Vagina (tissue), 2 donors: ENCODE data around the gene ULK4. TPM values are rescaled to one million over a fixed set of nuclear protein-coding genes. Genes with fewer than 3 reads are reported as not detected.
"Not testable (repeated sequence)": the region's sequence is repeated elsewhere in the genome, so short reads cannot be mapped to it uniquely, and the experiment has no call there.

Source experiments
- DNase-seq, 2 donors: peaks; one replicate each; pipeline ENCODE4 v3.0.0-alpha.2; 2017; ENCODE audit errors: extremely low spot score in 2 of 2
- H3K27ac ChIP-seq: fragments of 200-600 bp; sonication (generic); one replicate; pipeline ENCODE4 v1.5.1; 2019
- H3K27me3 ChIP-seq: fragments of 200-600 bp; sonication (generic); one replicate; pipeline ENCODE4 v1.5.1; 2019
- H3K36me3 ChIP-seq, 2 donors: fragments of 200-600 bp; sonication (generic); one replicate each; pipeline ENCODE4 v1.5.1; 2017 to 2019
- H3K4me1 ChIP-seq: fragments of 200-600 bp; sonication (generic); one replicate; pipeline ENCODE4 v1.5.1; 2019
- H3K4me3 ChIP-seq, 2 donors: fragments of 200-600 bp; sonication (generic); 1 replicate in 1 of 2; 2 replicates in 1 of 2; pipeline ENCODE4 v1.5.1; 2016 to 2019
- H3K9me3 ChIP-seq: fragments of 200-600 bp; sonication (generic); one replicate; pipeline ENCODE4 v1.5.1; 2019
- POLR2A ChIP-seq, 2 donors: fragments of 450-650 bp; IDR thresholded peaks; one replicate each; pipeline ENCODE4 v1.6.1; 2017; ENCODE audit warnings: antibody characterized with exemption in 2 of 2, mild to moderate bottlenecking in 2 of 2, moderate library complexity in 2 of 2
- POLR2AphosphoS5 ChIP-seq, 2 donors: sonication (generic); formaldehyde crosslinking; IDR thresholded peaks; one replicate each; pipeline ENCODE4 v1.9.0; 2017; ENCODE audit warnings: antibody characterized with exemption in 2 of 2, mild to moderate bottlenecking in 2 of 2, low read depth in 1 of 2; ENCODE audit not compliant: insufficient read depth in 1 of 2
- intact Hi-C: fragments of 100-400 bp; cut with DNase I; formaldehyde crosslinking; loops from one replicate; pipeline ENCODE4 v1.15.1; 2023
- total RNA-seq: library from RNA; depleted of rRNA; stranded (reverse); fragments of >200 nt; gene quantifications from one replicate; pipeline ENCODE4 v1.2.3, GENCODE V29; 2016
- TF ChIP-seq, protein P1 (sequence below), 3 experiments: fragments of 450-650 bp in 2 of 3; fragments of 200-600 bp in 1 of 3; sonication (generic) in 1 of 3; IDR thresholded peaks; one replicate each; pipeline ENCODE4 v1.5.1; 2017 to 2019; ENCODE audit warnings: antibody characterized with exemption in 3 of 3, mild to moderate bottlenecking in 2 of 3, moderate library complexity in 2 of 3

Gene ULK4
- total RNA-seq, 1 donor from 2014 or later = 24.1 TPM

DNA sequence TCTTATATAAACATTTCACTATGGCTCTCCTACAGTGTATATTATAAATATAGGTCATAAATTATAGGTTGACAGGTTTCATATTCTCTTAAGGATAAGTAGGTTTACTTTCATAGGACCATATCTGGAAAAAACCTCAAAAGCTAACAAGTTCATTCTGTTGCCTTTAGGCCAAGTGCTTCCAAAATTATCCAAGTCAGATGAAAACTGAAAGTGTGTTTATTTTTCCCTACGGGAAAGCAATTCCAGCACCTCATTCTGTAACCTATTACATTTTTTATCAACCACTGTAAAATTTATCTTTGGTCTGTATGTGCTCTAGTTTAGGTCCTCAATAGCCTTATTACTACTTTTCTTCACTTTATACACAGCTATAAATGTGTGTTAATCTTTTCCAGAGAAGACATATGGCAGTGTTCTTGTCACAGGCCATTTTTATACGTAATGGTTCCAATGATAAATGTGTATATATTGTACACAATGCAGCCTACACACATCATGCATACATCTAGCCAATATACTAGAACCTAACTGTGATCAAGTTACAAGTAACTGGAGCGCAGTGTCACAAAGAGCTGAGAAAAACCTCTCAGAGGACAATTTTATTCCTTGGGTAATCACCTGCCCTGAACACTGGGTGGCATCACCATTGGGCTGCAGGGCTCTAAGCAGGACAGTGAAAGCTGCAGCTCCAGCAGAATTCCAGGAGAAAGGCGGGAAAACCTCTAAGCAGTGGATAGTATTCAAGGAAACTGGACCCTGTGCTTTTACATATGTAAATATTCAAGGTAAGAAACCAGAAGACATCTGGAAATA lies 511.3 kb downstream of the ULK4 start:
- no peaks in the 10 kb centered on the region for H3K36me3 ChIP-seq
- H3K4me3 ChIP-seq = no peak overlapping the region
- TF ChIP-seq, protein P1, sequence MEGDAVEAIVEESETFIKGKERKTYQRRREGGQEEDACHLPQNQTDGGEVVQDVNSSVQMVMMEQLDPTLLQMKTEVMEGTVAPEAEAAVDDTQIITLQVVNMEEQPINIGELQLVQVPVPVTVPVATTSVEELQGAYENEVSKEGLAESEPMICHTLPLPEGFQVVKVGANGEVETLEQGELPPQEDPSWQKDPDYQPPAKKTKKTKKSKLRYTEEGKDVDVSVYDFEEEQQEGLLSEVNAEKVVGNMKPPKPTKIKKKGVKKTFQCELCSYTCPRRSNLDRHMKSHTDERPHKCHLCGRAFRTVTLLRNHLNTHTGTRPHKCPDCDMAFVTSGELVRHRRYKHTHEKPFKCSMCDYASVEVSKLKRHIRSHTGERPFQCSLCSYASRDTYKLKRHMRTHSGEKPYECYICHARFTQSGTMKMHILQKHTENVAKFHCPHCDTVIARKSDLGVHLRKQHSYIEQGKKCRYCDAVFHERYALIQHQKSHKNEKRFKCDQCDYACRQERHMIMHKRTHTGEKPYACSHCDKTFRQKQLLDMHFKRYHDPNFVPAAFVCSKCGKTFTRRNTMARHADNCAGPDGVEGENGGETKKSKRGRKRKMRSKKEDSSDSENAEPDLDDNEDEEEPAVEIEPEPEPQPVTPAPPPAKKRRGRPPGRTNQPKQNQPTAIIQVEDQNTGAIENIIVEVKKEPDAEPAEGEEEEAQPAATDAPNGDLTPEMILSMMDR (IDR thresholded peaks at IDR 0.05) = no peak
- TF ChIP-seq POLR2AphosphoS5 (IDR thresholded peaks at IDR 0.05; ENCODE audit: insufficient read depth in 1 of 2, low read depth in 1 of 2) (no peak), POLR2A (IDR thresholded peaks at IDR 0.05) (no peak)
- no peaks in the 10 kb centered on the region for H3K27me3 ChIP-seq
- no peak overlapping the region for H3K27ac ChIP-seq
- H3K9me3 ChIP-seq = no peaks in the 10 kb centered on the region
- no peak for DNase-seq
- no peaks in the 10 kb centered on the region for H3K4me1 ChIP-seq
- intact Hi-C loops = no loop called here

DNA sequence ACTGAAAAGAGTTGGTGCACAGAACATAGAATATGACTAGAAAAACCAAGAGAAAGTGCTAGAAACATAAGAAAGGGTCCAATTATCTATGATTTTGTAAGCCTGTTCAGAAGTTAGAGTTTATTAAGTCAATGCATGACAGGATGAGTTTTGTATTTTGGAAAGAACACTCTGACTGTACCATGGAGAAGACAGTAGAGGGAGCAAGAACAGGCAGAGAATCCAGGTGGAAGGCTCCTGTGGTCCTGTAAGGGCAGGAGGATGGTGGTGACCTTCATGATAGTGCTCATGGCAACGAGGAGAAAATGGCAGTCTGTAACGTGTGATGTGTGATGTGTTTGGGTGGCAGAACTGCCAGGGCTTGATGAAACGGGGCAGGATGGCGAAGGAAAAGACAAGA lies 513.5 kb downstream of the ULK4 start:
- Histone ChIP-seq H3K27ac (no peak overlapping the region), H3K27me3 (no peaks in the 10 kb centered on the region), H3K4me3 (no peak overlapping the region), H3K36me3 (no peaks in the 10 kb centered on the region), H3K4me1 (no peaks in the 10 kb centered on the region), H3K9me3 (no peaks in the 10 kb centered on the region)
- DNase-seq = no peak
- intact Hi-C loops = no loop called here
- TF ChIP-seq POLR2A (IDR thresholded peaks at IDR 0.05) (no peak), POLR2AphosphoS5 (IDR thresholded peaks at IDR 0.05; ENCODE audit: insufficient read depth in 1 of 2, low read depth in 1 of 2) (no peak)
- TF ChIP-seq, protein P1 (IDR thresholded peaks at IDR 0.05) = no peak

DNA sequence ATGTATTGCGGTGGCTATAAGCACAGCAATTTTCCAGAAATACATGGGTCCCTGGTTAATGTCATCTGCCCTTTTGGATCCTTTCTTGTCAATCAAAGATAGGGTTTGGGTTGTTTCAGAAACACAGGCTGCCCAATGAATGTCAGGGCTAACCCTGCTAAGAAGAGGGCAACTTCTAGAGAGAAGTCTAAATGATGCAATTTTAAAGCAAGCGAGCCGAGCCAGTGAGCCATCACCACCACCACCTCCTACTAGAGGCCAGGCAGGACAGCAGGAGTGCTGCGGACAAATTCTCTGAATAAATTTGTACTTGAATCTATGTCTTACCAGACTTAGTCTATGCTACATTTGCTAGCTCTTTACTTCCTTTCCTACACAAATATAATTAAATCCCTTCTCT lies 514.2 kb downstream of the ULK4 start:
- Histone ChIP-seq H3K27ac (no peak overlapping the region), H3K27me3 (no peaks in the 10 kb centered on the region), H3K36me3 (no peaks in the 10 kb centered on the region), H3K4me3 (no peak overlapping the region), H3K9me3 (no peaks in the 10 kb centered on the region), H3K4me1 (no peaks in the 10 kb centered on the region)
- intact Hi-C loops = no loop called here
- no peak for DNase-seq
- TF ChIP-seq POLR2AphosphoS5 (IDR thresholded peaks at IDR 0.05; ENCODE audit: insufficient read depth in 1 of 2, low read depth in 1 of 2) (no peak), POLR2A (IDR thresholded peaks at IDR 0.05) (no peak)
- TF ChIP-seq, protein P1 (IDR thresholded peaks at IDR 0.05) = no peak

DNA sequence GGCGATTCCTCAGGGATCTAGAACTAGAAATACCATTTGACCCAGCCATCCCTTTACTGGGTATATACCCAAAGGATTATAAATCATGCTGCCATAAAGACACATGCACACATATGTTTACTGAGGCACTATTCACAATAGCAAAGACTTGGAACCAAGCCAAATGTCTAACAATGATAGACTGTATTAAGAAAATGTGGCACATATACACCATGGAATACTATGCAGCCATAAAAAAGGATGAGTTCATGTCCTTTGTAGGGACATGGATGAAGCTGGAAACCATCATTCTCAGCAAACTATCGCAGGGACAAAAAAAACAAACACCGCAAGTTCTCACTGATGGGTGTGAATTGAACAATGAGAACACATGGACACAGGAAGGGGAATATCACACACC lies 515.6 kb downstream of the ULK4 start:
- H3K4me1 ChIP-seq, H3K4me3 ChIP-seq, intact Hi-C loops, H3K27me3 ChIP-seq, H3K9me3 ChIP-seq, H3K27ac ChIP-seq, H3K36me3 ChIP-seq, DNase-seq: not testable (repeated sequence)

DNA sequence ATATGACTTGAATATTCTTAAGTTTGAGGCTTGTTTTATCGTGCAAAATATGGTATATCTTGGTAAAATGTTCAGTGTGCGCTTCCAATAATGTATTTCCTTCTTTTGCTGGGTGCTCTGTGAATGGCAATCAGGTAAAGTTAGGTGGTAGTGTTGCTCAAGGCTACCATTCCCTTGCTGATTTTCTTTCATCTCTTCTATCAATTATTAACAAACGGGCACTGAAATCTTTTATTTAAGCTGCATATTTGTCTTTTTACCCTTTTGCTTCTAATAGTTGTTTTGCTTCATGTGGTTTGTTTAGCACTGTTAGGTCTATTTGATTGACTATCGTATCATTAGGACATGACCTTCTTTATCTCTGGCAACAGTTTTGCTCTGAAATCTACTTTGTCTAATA lies 520.3 kb downstream of the ULK4 start:
- H3K9me3 ChIP-seq = no peaks in the 10 kb centered on the region
- no peak for DNase-seq
- no peaks in the 10 kb centered on the region for H3K36me3 ChIP-seq
- TF ChIP-seq POLR2AphosphoS5 (IDR thresholded peaks at IDR 0.05; ENCODE audit: insufficient read depth in 1 of 2, low read depth in 1 of 2) (no peak), POLR2A (IDR thresholded peaks at IDR 0.05) (no peak)
- TF ChIP-seq, protein P1 (IDR thresholded peaks at IDR 0.05) = no peak
- no peaks in the 10 kb centered on the region for H3K4me1 ChIP-seq
- H3K27ac ChIP-seq = no peak overlapping the region
- H3K4me3 ChIP-seq = no peak overlapping the region
- intact Hi-C loops = no loop called here
- no peaks in the 10 kb centered on the region for H3K27me3 ChIP-seq
